DMS53 (cell line): ENCODE measurements around the gene KRTCAP2.

ENCODE experiments used
- DNase-seq: peaks from one replicate; lab custom pipeline; 2025; lab: John Stamatoyannopoulos, UW

The KRTCAP2 gene

DNA sequence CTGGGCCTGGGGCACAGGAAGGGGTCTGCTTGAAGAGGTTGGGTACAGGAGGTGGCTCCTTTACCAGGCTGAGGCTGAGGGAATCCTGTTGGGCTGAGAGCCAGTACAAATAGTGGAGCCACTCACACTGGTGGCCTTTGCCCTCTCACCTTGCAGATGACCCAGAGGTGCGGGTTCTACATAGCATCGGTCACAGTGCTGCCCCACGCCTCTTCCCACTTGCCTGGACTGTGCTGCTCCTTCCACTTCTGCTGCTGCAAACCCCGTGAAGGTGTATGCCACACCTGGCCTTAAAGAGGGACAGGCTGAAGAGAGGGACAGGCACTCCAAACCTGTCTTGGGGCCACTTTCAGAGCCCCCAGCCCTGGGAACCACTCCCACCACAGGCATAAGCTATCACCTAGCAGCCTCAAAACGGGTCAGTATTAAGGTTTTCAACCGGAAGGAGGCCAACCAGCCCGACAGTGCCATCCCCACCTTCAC is 39.3 kb downstream of the KRTCAP2 start:
- no peak for DNase-seq

- no peak for DNase-seq
Measured at GRCh38 chr1:155131856-155132255, 41.2 kb downstream of the KRTCAP2 start.

DNA sequence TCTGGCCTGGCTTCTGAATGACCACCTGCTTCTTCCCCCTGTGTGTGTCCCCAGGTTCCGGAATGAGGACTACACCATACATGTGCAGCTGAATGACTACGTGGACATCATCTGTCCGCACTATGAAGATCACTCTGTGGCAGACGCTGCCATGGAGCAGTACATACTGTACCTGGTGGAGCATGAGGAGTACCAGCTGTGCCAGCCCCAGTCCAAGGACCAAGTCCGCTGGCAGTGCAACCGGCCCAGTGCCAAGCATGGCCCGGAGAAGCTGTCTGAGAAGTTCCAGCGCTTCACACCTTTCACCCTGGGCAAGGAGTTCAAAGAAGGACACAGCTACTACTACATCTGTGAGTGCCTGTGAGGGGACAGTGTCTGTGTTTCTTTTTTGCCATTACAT is 41.8 kb downstream of the KRTCAP2 start:
- DNase-seq: no peak

- DNase-seq: no peak
Measured at GRCh38 chr1:155130272-155131006, 42.7 kb downstream of the KRTCAP2 start.

GRCh38 chr1:155128755-155129473 is 44.2 kb downstream of the KRTCAP2 start:
- peak; percentile 95 for DNase-seq

GRCh38 chr1:155127967-155128754 is 44.9 kb downstream of the KRTCAP2 start:
- DNase-seq: peak; percentile 58

DNA sequence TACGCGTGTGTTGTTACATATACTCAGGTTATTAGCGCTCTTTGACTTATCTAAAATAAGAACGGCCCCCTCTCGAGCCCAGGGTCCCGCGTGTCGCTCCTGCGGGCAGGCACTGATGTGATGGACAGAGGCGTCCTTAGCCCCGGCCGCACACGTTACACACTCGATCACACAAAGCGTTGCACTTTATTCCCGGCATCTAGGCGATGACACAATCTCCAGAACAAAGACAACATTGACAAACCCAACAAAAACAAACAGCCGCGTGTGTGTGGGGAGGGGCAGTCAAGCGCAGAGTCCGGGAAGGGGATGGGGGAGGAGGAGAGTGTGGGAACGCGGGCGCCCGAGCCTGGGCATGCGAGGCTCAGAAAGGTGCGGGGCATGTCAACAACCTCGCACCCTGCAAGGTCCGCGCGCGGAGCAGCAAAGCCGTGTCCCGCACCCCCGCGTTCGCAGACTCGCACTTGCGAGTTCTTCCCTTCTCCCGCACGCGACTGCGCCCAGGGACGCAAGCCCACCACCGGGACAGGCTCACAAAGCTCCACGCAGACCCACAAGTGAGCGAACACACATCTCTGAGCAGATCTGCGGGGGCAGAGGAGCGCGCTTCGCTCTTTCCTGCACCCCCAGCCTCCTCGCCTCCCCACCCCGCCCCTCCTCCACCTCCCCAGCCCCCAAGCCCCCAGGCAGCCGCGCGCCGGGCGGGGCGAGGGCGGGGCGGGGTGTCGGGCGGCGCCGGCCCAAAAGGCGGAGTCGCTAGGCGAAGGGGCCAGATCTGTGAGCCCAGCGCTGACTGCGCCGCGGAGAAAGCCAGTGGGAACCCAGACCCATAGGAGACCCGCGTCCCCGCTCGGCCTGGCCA is 45.8 kb downstream of the KRTCAP2 start, which contains the start of gene EFNA1:
Gene EFNA1 (plus strand): TSS at position 772 of the 862 bp plus-strand sequence. CDS start 102 bp downstream, outside the sequence.
- DNase-seq: peak; percentile 94

DNA sequence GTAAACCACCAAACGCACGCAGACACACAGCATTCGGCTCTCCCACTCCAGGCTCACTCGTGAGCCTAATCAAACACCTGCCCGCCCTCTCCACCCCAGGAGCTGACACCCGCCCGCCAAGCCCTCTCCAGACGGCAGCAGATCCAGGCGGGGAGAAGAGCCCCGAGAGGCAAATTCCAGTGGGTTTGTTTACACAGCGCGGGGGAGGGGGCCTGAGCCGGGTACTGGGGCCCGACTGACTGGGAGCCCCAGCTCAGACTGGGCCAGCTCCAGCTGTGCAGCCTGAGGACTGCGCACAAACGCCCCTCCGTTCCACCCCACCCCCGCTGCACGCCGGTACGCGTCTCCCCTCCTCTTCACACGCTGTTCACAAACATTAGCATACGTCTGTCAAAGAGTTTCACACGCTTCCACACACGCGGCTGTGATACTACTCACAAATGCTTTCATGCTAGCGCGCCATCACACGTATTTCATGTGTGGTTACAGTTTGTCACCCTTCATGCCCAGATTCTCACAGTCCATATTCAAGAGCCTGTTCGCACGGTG is 46.5 kb downstream of the KRTCAP2 start:
- peak; percentile 94 for DNase-seq

DNA sequence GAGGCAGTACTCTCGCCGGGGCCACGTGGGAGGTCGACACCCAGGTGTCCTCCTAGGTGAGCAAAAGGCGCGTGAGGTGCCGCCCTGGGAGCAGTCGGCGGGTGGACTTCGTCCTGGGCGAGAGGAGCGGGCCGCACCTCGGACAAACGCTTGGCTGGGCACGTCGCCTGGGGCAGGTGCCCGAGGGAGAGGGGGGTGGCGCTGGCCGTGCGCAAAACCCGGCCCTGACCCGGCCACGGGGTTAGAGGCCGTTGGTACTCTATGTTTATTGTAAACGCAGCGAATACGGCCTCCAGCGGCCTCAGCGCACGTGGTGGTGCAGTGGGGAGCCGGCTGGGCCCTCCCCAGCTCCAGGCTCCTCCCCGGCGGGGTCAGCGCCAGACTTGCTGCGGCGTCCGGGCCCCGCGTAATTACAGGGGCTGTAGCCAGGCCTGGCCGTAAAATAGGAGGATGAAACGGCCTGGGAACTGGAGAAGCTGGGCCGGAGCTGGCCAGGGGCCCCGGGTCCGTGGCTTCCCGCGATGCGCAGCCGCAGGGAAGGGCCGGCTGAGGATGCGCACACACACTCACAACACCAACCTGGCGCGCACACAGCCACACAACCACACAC is 47.1 kb downstream of the KRTCAP2 start:
- peak; percentile 94 for DNase-seq

- DNase-seq: peak; percentile 69
Measured at GRCh38 chr1:155125511-155125945, 47.6 kb downstream of the KRTCAP2 start.

DNA sequence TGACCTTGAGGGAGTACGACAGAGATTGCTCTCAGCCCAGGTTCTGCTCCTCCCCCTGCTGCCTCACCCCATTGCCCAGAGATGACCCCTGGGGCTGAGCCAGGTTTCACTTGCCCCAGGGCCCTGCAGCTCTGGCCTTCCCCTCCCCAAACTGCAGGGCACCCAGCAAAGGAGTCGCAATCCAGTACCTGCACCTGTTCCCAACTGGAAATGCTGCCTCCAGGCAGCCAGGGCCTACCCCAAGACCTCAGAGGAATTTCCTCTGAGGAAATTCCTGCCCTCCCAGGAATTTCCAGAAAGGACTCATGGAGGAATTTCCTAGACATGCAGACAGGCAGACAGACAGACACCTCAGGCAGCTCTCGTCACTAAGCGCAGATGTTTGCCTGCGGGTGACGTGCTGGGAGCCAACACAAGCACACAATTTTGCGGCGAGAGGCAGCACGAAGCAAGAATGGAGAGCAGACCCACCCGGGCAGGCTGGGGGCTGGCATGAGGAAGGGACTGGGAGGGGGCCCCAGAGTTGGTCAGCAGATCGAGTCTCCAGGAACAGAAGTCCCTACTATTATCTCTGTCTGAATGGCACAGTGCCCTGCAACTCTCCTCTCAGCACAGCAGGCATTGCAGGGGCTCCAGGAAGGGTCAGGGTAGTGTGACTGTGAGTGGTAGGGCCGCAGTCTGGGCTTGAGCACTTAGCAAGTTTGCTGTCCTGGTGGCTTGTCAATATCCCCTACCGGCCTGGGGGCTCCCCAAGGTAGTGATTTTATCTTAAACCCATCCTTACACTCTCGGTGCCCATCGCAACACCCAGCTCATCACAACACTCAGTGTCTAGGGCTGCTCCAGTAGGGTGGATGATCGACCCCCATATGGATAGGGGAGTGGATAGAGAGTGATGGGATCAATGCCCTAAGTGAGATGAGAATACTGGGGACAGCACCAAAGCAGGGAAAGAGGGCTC is 48.3 kb downstream of the KRTCAP2 start:
- no peak for DNase-seq

DNA sequence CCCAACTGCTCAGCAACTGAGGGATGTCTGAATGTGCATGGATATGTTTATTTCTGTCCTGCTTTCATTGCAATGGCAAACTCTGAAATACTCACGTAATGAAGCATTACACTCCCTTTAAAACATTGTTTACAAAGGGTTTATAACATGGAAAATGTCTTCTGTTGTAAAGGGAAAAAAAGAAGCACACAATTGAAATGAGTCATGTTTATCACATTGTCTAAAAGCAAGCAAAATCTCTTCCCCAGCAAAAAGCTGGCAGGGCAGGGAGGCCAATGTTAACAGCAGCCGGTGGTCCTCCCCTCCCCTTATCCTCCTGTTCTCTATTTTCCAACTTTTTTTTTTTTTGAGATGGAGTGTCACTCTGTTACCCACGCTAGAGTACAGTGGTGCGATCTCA is 49.3 kb downstream of the KRTCAP2 start:
- peak; percentile 74 for DNase-seq

- DNase-seq: no peak
Measured at GRCh38 chr1:155122308-155122707, 50.8 kb downstream of the KRTCAP2 start.

DNA sequence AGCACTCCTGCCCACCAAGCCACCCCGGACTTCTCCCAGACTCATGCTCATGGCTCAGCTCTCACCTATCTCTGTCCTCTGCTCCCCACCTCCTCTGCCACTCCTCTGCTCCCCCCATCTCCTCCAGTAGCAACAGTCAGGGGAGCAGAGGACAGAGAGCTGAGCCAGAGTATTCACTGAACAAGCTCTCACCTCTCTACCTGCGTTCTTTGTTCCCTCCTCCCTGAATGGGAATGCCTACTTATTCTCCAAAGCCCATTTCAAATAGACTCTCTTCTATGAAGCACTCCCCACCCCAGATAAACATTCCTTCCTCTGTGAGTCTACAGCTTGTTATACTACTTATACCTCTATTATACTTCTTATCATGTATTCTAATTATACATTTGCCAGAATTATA is 51.9 kb downstream of the KRTCAP2 start:
- DNase-seq: no peak

GRCh38 chr1:155120253-155120652 is 52.9 kb downstream of the KRTCAP2 start:
- no peak for DNase-seq
